Esophagus squamous epithelium (tissue), 5 donors: ENCODE measurements around the gene CRTC3. TPM values are rescaled to one million over a fixed set of nuclear protein-coding genes. Genes with fewer than 3 reads are reported as not detected.

Experiments
- DNase-seq: peaks from one replicate; lab custom pipeline; 2025; lab: John Stamatoyannopoulos, UW
- H3K27ac ChIP-seq, 4 donors: fragments of 200-600 bp; sonication (generic); one replicate each; pipeline ENCODE4 v1.5.1; 2016 to 2019; ENCODE audit warnings: mild to moderate bottlenecking in 1 of 4
- H3K27me3 ChIP-seq, 4 donors: fragments of 200-600 bp; sonication (generic); 1 replicate in 3 of 4; 2 replicates in 1 of 4; pipeline versions ENCODE4 v1.5.1 to v1.6.0; 2017 to 2021; ENCODE audit warnings: antibody characterized with exemption in 1 of 4
- H3K36me3 ChIP-seq, 3 donors: fragments of 200-600 bp; sonication (generic); one replicate each; pipeline ENCODE4 v1.5.1; 2016 to 2019
- H3K4me1 ChIP-seq, 3 donors: fragments of 200-600 bp; sonication (generic); one replicate each; pipeline ENCODE4 v1.5.1; 2017 to 2019
- H3K4me3 ChIP-seq, 4 donors: fragments of 200-600 bp; sonication (generic); 1 replicate in 3 of 4; 2 replicates in 1 of 4; pipeline ENCODE4 v1.5.1; 2016 to 2019; ENCODE audit warnings: mild to moderate bottlenecking in 2 of 4, moderate library complexity in 1 of 4
- H3K9me3 ChIP-seq, 3 donors: fragments of 200-600 bp; sonication (generic); one replicate each; pipeline ENCODE4 v1.5.1; 2016 to 2019
- POLR2A ChIP-seq, 4 donors: fragments of 450-650 bp; IDR thresholded peaks; one replicate each; pipeline ENCODE4 v1.6.1; 2017; ENCODE audit warnings: antibody characterized with exemption in 4 of 4, mild to moderate bottlenecking in 4 of 4, moderate library complexity in 3 of 4
- WGBS, 2 donors: methylation state at CpG; one replicate each; pipeline ENCODE4 v1.1.5; 2018; 5-methylcytosine and 5-hydroxymethylcytosine counted together
- intact Hi-C: fragments of 100-400 bp; cut with DNase I; formaldehyde crosslinking; loops from one replicate; pipeline ENCODE4 v1.15.0; 2022
- total RNA-seq, 4 donors: library from RNA; depleted of rRNA; stranded (reverse); fragments of >200 nt; gene quantifications; one replicate each; pipeline ENCODE4 v1.1.0, GENCODE V29; 2016
- TF ChIP-seq, protein P1 (sequence below), 6 experiments: fragments of 450-650 bp in 4 of 6; fragments of 200-600 bp in 2 of 6; sonication (generic) in 2 of 6; IDR thresholded peaks; one replicate each; pipeline ENCODE4 v1.5.1; 2016 to 2019; ENCODE audit warnings: antibody characterized with exemption in 6 of 6, mild to moderate bottlenecking in 4 of 6, moderate library complexity in 4 of 6
- donor health status: DM: yes; HTN: yes; CAD: no.

Gene CRTC3
- total RNA-seq, 4 donors from 2014 or later, result 10.0 to 33.0 (median 13.3) TPM

DNA sequence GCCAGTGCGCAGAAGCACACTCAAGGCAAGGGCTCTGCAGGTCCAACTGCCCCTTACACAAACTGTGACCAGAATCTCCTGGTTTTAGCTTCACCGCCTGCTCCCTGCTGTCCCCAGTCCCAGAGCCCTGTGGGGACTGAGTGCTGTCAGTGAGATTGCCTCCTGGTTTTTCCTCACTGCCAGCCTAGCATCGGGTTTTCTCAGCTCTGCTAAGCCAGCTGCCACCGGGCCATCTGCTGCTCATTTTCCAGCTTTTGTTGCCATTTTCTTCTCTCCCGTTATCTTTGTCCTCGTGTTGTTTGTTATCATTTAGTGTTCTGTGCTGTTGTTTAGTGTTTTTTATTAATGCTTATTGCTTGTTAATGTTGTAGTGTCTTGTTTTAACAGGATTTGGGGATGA, 108.0 kb downstream of the CRTC3 start:
- WGBS, 2 donors, result 79 to 89% methylated on average over 6 of the region's 6 CpGs
- peaks cover 10 to 76% (median 27%) of the 10 kb centered on the region in 3 donors for H3K36me3 ChIP-seq
- H3K27ac ChIP-seq, result no peak overlapping the region
- no peaks in the 10 kb centered on the region for H3K4me1 ChIP-seq
- intact Hi-C loops, result no loop called here
- H3K9me3 ChIP-seq, result no peaks in the 10 kb centered on the region
- TF ChIP-seq, protein P1, sequence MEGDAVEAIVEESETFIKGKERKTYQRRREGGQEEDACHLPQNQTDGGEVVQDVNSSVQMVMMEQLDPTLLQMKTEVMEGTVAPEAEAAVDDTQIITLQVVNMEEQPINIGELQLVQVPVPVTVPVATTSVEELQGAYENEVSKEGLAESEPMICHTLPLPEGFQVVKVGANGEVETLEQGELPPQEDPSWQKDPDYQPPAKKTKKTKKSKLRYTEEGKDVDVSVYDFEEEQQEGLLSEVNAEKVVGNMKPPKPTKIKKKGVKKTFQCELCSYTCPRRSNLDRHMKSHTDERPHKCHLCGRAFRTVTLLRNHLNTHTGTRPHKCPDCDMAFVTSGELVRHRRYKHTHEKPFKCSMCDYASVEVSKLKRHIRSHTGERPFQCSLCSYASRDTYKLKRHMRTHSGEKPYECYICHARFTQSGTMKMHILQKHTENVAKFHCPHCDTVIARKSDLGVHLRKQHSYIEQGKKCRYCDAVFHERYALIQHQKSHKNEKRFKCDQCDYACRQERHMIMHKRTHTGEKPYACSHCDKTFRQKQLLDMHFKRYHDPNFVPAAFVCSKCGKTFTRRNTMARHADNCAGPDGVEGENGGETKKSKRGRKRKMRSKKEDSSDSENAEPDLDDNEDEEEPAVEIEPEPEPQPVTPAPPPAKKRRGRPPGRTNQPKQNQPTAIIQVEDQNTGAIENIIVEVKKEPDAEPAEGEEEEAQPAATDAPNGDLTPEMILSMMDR (IDR thresholded peaks at IDR 0.05), result no peak
- no peak for TF ChIP-seq POLR2A (IDR thresholded peaks at IDR 0.05)
- H3K4me3 ChIP-seq, result no peak overlapping the region
- no peak for DNase-seq
- no peaks in the 10 kb centered on the region for H3K27me3 ChIP-seq

DNA sequence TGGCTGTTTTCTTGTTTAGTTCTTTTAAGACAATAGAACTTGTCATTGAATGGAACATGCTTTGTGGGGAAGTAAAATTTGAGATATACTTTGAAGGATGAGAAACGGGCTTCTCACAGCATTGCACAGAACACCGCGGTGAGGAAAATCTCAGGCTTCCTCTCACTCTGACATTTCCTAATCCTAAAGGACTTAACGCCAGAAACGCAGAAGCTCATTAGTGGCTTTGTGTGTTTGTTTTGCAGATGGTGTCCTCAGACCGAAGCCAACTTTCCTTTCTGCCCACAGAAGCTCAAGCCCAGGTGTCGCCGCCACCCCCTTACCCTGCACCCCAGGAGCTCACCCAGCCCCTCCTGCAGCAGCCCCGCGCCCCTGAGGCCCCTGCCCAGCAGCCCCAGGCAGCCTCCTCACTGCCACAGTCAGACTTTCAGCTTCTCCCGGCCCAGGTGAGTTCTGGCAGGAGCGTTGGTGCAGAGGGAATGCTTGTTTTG, 108.5 kb downstream of the CRTC3 start:
- no peaks in the 10 kb centered on the region for H3K4me1 ChIP-seq
- no peak overlapping the region for H3K27ac ChIP-seq
- no peaks in the 10 kb centered on the region for H3K9me3 ChIP-seq
- WGBS, 2 donors, result 56 to 74% methylated on average over 7 to 8 of the region's 12 CpGs
- H3K27me3 ChIP-seq, result no peaks in the 10 kb centered on the region
- no peak for DNase-seq
- TF ChIP-seq, protein P1 (IDR thresholded peaks at IDR 0.05), result no peak
- no peak for TF ChIP-seq POLR2A (IDR thresholded peaks at IDR 0.05)
- intact Hi-C loops, result no loop called here
- peaks cover 15 to 76% (median 26%) of the 10 kb centered on the region in 3 donors for H3K36me3 ChIP-seq
- no peak overlapping the region for H3K4me3 ChIP-seq

DNA sequence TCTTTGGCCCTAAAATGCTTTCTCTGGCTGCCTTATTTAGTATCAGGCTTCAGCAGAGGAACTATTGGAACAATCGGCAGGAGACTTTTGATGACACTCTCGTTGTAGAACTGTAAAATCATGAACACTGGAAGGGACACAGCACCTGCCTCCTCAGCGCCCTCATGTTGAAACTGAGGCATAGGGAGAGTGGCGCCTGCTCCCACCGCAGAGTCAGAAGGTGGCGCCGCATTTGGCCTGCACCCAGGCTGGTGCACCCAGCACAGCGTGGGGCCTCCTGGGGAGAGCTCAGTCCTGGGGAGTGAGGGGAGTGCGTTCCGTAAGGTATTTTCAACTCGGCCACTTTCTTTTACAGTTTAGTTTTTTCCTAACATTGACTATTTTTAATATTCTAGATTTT, 109.2 kb downstream of the CRTC3 start:
- intact Hi-C loops, result no loop called here
- Histone ChIP-seq H3K9me3 (no peaks in the 10 kb centered on the region), H3K4me1 (no peaks in the 10 kb centered on the region), H3K27ac (no peak overlapping the region), H3K4me3 (no peak overlapping the region), H3K36me3 (peaks cover 16 to 76% (median 25%) of the 10 kb centered on the region in 3 donors), H3K27me3 (no peaks in the 10 kb centered on the region)
- WGBS, 2 donors, result 90 to 96% methylated on average over 3 to 11 of the region's 11 CpGs
- no peak for DNase-seq
- no peak for TF ChIP-seq POLR2A (IDR thresholded peaks at IDR 0.05)
- TF ChIP-seq, protein P1 (IDR thresholded peaks at IDR 0.05), result no peak

DNA sequence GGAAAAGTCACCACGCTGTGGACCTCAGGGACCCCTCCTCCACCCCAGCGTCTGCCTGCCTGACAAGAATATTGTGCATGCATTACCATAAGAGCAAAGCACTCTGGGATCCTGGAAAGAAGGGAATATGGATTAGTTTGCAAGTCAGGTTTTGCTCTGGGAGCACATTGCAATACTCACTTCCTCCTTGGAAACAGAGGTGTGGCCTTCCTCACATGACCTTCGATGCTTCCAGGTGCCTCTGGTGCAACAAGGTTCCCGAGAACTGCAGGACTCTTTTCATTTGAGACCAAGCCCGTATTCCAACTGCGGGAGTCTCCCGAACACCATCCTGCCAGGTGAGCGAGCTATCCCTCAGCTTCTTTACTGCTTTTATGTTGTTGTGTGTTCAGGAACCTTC, 111.1 kb downstream of the CRTC3 start:
- no peak overlapping the region for H3K27ac ChIP-seq
- no peaks in the 10 kb centered on the region for H3K4me1 ChIP-seq
- WGBS, 2 donors, result 81 to 92% methylated on average over 8 of the region's 8 CpGs
- peaks cover 16 to 69% (median 18%) of the 10 kb centered on the region in 3 donors for H3K36me3 ChIP-seq
- H3K9me3 ChIP-seq, result no peaks in the 10 kb centered on the region
- no peaks in the 10 kb centered on the region for H3K27me3 ChIP-seq
- no peak for DNase-seq
- intact Hi-C loops, result no loop called here
- TF ChIP-seq, protein P1 (IDR thresholded peaks at IDR 0.05), result no peak
- TF ChIP-seq POLR2A (IDR thresholded peaks at IDR 0.05), result no peak
- H3K4me3 ChIP-seq, result no peak overlapping the region

DNA sequence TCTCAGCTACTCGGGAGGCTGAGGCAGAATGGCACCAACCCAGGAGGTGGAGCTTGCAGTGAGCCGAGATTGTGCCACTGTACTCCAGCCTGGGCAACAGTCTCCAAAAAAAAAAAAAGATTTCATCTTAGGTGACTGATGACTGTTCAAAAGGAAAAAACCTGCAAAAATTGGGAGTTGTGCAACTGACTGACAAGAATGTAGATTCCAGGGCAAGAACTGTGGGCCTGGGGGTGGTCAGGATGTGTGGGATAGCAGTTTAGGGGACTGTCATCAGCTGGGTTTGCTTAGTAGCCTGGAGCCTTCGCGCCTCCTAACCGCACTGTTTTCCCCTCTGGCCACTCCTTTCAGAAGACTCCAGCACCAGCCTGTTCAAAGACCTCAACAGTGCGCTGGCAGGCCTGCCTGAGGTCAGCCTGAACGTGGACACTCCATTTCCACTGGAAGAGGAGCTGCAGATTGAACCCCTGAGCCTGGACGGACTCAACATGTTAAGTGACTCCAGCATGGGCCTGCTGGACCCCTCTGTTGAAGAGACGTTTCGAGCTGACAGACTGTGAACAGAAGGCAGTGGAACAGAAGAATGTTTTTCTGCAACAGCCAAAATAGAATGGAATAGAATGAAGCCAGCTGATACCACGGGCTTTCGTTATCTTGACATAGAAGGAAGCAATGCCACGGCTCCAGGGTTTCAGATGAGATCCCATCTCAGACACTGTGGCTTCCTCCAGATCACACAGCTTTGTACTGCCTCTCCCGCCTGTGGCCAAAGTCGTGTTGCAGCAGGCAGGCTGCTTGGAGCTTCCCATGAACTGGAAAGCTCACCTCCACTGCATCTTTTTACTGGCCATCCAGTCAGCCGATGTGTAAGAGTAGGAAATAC, 112.1 kb downstream of the CRTC3 start:
- H3K27ac ChIP-seq, result no peak overlapping the region
- H3K36me3 ChIP-seq, result peaks cover 16 to 69% (median 18%) of the 10 kb centered on the region in 3 donors
- no peak for TF ChIP-seq POLR2A (IDR thresholded peaks at IDR 0.05)
- TF ChIP-seq, protein P1 (IDR thresholded peaks at IDR 0.05), result no peak
- H3K4me1 ChIP-seq, result no peaks in the 10 kb centered on the region
- no peak overlapping the region for H3K4me3 ChIP-seq
- H3K9me3 ChIP-seq, result no peaks in the 10 kb centered on the region
- intact Hi-C loops, result no loop called here
- DNase-seq, result no peak
- no peaks in the 10 kb centered on the region for H3K27me3 ChIP-seq
- 79 to 81% methylated on average over 11 to 14 of the region's 16 CpGs for WGBS, 2 donors
